Femur (tissue), 1 donor: Measurements from ENCODE around the gene CFAP57.
"Not testable (repeated sequence)": the region's sequence is repeated elsewhere in the genome, so short reads cannot be mapped to it uniquely, and the experiment has no call there.

Experiments used
- DNase-seq: peaks from one replicate; pipeline ENCODE4 v3.0.0-alpha.2; 2017

CFAP57 gene

GRCh38 chr1:43177691-43178090 lies 5.6 kb downstream of the CFAP57 start:
- no peak for DNase-seq

GRCh38 chr1:43184388-43184787 lies 12.3 kb downstream of the CFAP57 start:
- DNase-seq: no peak

- DNase-seq: no peak
These were observed 12.9 kb downstream of the CFAP57 start for GRCh38 chr1:43184995-43185394.

GRCh38 chr1:43188106-43188505 lies 16.0 kb downstream of the CFAP57 start:
- no peak for DNase-seq

- no peak for DNase-seq
These were observed 22.4 kb downstream of the CFAP57 start for GRCh38 chr1:43194509-43194908.

- DNase-seq: no peak
These were observed 25.4 kb downstream of the CFAP57 start for GRCh38 chr1:43197343-43198127.

- no peak for DNase-seq
These were observed 27.1 kb downstream of the CFAP57 start for GRCh38 chr1:43199093-43199726.

GRCh38 chr1:43203859-43204258 lies 31.7 kb downstream of the CFAP57 start:
- no peak for DNase-seq

GRCh38 chr1:43204394-43204793 lies 32.3 kb downstream of the CFAP57 start:
- no peak for DNase-seq

- DNase-seq: no peak
These were observed 33.5 kb downstream of the CFAP57 start for GRCh38 chr1:43205671-43206070.

GRCh38 chr1:43206600-43207228 lies 34.6 kb downstream of the CFAP57 start:
- DNase-seq: peak; percentile 54

GRCh38 chr1:43207229-43207853 lies 35.2 kb downstream of the CFAP57 start:
- no peak for DNase-seq

GRCh38 chr1:43208277-43208676 lies 36.1 kb downstream of the CFAP57 start:
- not testable (repeated sequence) for DNase-seq

GRCh38 chr1:43214501-43215444 lies 42.6 kb downstream of the CFAP57 start:
- no peak for DNase-seq

- DNase-seq: no peak
These were observed 45.6 kb downstream of the CFAP57 start for GRCh38 chr1:43217747-43218146.

- no peak for DNase-seq
These were observed 49.0 kb downstream of the CFAP57 start for GRCh38 chr1:43220905-43221778.

- DNase-seq: no peak
These were observed 49.7 kb downstream of the CFAP57 start for GRCh38 chr1:43221797-43222196.

GRCh38 chr1:43222879-43223278 lies 50.7 kb downstream of the CFAP57 start:
- DNase-seq: no peak

- DNase-seq: no peak
These were observed 53.0 kb downstream of the CFAP57 start for GRCh38 chr1:43225168-43225567.

GRCh38 chr1:43227143-43227764 lies 55.1 kb downstream of the CFAP57 start:
- DNase-seq: peak; percentile 85
